GM12878 (cell line): Measurements from ENCODE around the gene HLA-DRA. TPM values are rescaled to one million over a fixed set of nuclear protein-coding genes. Genes with fewer than 3 reads are reported as not detected.

Experiments
- BMI1 ChIP-seq: fragments of 450-650 bp; IDR thresholded peaks from 2 replicates; pipeline ENCODE4 v1.6.1; 2016; ENCODE audit warnings: mild to moderate bottlenecking, moderate library complexity, borderline replicate concordance
- CBFB ChIP-seq: IDR thresholded peaks from 2 replicates; pipeline ENCODE4 v1.6.1; 2016; ENCODE audit warnings: antibody characterized with exemption, low read depth
- CEBPB ChIP-seq, 2 experiments: fragments of 150-350 bp in 1 of 2; IDR thresholded peaks; 2 replicates each; pipeline ENCODE4 v1.6.1; 2012 to 2014; ENCODE audit warnings: low read depth in 2 of 2, low read length in 2 of 2, borderline replicate concordance in 1 of 2, inconsistent platforms in 1 of 2
- GATAD2B ChIP-seq: fragments of 450-650 bp; conservative IDR thresholded peaks from 2 replicates; pipeline ENCODE4 v1.6.1; 2017; ENCODE audit warnings: low read depth, mild to moderate bottlenecking, moderate library complexity
- KAT2A ChIP-seq: conservative IDR thresholded peaks from 2 replicates; pipeline ENCODE4 v1.6.1; 2011; ENCODE audit warnings: low read depth, low read length; ENCODE audit not compliant: control insufficient read depth
- RUNX3 ChIP-seq: IDR thresholded peaks from 2 replicates; pipeline ENCODE4 v1.6.1; 2012; ENCODE audit warnings: low read length, inconsistent platforms
- SMAD5 ChIP-seq: IDR thresholded peaks from 2 replicates; pipeline ENCODE4 v1.6.1; 2016; ENCODE audit warnings: antibody characterized with exemption, low read depth
- SUPT20H ChIP-seq: IDR thresholded peaks from 2 replicates; pipeline ENCODE4 v1.6.1; 2011; ENCODE audit warnings: low read depth, mild to moderate bottlenecking, low read length, moderate library complexity, borderline replicate concordance; ENCODE audit not compliant: control insufficient read depth
- YY1 ChIP-seq: IDR thresholded peaks from 2 replicates; pipeline ENCODE4 v1.6.1; 2011; ENCODE audit warnings: low read depth, mild to moderate bottlenecking, low read length
- ZBTB11 ChIP-seq: fragments of 450-650 bp; formaldehyde crosslinking; IDR thresholded peaks from 2 replicates; pipeline ENCODE4 v1.5.0; 2022; ENCODE audit warnings: mild to moderate bottlenecking, missing genetic modification characterization
- ZNF207 ChIP-seq: fragments of 450-650 bp; IDR thresholded peaks from 2 replicates; pipeline ENCODE4 v1.6.1; 2014; ENCODE audit warnings: antibody characterized with exemption, mild to moderate bottlenecking, borderline replicate concordance
- ZSCAN29 ChIP-seq: fragments of 450-650 bp; IDR thresholded peaks from 2 replicates; pipeline ENCODE4 v1.6.1; 2017; ENCODE audit warnings: mild to moderate bottlenecking, moderate library complexity
- polyA plus RNA-seq, 11 experiments: library from polyadenylated mRNA; depleted of rRNA in 4 of 11; unstranded in 6 of 11; stranded (reverse) in 5 of 11; fragments of >200 nt; fragmentation: Nextera tagmentation in 4 of 11; fragmentation: Illumina TruSeq in 1 of 11; extraction: Ambion mirVana in 4 of 11; extraction: Trizol in 1 of 11; gene quantifications; 1 replicate in 1 of 11; 2 replicates in 10 of 11; pipeline versions ENCODE4 v1.2.1 to v1.2.3, GENCODE V29; 2011 to 2016; ENCODE audit warnings: inconsistent platforms in 2 of 11, missing spikeins in 2 of 11, low read depth in 1 of 11
- total RNA-seq, 4 experiments: library from RNA; depleted of rRNA in 3 of 4; stranded (reverse); fragments of >200 nt in 3 of 4; fragmentation: Illumina TruSeq in 1 of 4; extraction: Trizol in 1 of 4; gene quantifications; 2 replicates each; pipeline versions ENCODE4 v1.2.1 to v1.2.3, GENCODE V29; 2013 to 2021
- TF ChIP-seq, protein P1 (sequence below): fragments of 450-650 bp; IDR thresholded peaks from 2 replicates; pipeline ENCODE4 v1.6.1; 2017; ENCODE audit warnings: mild to moderate bottlenecking, moderate library complexity
- TF ChIP-seq, protein P2 (sequence below): fragments of 450-650 bp; IDR thresholded peaks from 2 replicates; pipeline ENCODE4 v1.6.1; 2016; ENCODE audit warnings: mild to moderate bottlenecking, moderate library complexity, borderline replicate concordance
- TF ChIP-seq, protein P3 (sequence below): fragments of 150-350 bp; IDR thresholded peaks from 2 replicates; pipeline ENCODE4 v1.6.1; 2016; ENCODE audit warnings: low read depth, low read length

HLA-DRA gene
- total and polyA plus RNA-seq, 10 of the 15 experiments (the other 5 are each of a cell fraction or from before 2014, with no cell fraction given): 2,040 to 7,093 (median 2,859) TPM

DNA sequence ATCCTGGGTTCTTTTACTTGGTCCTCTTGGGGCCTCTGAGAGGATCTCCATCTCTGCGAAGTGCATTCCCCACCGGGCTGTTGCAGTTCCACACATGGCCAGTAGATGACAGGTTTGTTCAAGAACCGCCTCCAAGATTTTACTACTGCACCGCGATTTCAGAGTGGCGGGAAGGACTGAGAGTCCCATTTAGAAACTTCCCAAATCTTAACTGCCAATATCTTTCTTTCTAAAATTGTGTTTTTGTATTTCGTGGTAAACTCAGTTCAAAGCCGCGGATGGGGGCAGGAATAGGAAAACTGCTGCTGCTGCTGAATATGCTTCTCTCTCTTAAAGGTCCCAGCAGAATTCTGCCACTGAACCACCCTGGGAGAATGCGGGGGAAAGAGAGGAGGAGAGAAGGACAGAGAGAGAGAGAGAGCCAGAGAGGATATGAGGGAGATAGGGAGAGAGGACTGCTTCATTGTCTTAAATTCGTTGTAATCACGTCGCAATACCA, 24.1 kb upstream of the HLA-DRA start (continued):
- TF ChIP-seq, protein P1, sequence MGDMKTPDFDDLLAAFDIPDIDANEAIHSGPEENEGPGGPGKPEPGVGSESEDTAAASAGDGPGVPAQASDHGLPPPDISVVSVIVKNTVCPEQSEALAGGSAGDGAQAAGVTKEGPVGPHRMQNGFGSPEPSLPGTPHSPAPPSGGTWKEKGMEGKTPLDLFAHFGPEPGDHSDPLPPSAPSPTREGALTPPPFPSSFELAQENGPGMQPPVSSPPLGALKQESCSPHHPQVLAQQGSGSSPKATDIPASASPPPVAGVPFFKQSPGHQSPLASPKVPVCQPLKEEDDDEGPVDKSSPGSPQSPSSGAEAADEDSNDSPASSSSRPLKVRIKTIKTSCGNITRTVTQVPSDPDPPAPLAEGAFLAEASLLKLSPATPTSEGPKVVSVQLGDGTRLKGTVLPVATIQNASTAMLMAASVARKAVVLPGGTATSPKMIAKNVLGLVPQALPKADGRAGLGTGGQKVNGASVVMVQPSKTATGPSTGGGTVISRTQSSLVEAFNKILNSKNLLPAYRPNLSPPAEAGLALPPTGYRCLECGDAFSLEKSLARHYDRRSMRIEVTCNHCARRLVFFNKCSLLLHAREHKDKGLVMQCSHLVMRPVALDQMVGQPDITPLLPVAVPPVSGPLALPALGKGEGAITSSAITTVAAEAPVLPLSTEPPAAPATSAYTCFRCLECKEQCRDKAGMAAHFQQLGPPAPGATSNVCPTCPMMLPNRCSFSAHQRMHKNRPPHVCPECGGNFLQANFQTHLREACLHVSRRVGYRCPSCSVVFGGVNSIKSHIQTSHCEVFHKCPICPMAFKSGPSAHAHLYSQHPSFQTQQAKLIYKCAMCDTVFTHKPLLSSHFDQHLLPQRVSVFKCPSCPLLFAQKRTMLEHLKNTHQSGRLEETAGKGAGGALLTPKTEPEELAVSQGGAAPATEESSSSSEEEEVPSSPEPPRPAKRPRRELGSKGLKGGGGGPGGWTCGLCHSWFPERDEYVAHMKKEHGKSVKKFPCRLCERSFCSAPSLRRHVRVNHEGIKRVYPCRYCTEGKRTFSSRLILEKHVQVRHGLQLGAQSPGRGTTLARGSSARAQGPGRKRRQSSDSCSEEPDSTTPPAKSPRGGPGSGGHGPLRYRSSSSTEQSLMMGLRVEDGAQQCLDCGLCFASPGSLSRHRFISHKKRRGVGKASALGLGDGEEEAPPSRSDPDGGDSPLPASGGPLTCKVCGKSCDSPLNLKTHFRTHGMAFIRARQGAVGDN: no peak
- TF ChIP-seq ZNF207: no peak
- no peak for TF ChIP-seq GATAD2B
- TF ChIP-seq, protein P2, sequence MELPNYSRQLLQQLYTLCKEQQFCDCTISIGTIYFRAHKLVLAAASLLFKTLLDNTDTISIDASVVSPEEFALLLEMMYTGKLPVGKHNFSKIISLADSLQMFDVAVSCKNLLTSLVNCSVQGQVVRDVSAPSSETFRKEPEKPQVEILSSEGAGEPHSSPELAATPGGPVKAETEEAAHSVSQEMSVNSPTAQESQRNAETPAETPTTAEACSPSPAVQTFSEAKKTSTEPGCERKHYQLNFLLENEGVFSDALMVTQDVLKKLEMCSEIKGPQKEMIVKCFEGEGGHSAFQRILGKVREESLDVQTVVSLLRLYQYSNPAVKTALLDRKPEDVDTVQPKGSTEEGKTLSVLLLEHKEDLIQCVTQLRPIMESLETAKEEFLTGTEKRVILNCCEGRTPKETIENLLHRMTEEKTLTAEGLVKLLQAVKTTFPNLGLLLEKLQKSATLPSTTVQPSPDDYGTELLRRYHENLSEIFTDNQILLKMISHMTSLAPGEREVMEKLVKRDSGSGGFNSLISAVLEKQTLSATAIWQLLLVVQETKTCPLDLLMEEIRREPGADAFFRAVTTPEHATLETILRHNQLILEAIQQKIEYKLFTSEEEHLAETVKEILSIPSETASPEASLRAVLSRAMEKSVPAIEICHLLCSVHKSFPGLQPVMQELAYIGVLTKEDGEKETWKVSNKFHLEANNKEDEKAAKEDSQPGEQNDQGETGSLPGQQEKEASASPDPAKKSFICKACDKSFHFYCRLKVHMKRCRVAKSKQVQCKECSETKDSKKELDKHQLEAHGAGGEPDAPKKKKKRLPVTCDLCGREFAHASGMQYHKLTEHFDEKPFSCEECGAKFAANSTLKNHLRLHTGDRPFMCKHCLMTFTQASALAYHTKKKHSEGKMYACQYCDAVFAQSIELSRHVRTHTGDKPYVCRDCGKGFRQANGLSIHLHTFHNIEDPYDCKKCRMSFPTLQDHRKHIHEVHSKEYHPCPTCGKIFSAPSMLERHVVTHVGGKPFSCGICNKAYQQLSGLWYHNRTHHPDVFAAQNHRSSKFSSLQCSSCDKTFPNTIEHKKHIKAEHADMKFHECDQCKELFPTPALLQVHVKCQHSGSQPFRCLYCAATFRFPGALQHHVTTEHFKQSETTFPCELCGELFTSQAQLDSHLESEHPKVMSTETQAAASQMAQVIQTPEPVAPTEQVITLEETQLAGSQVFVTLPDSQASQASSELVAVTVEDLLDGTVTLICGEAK: no peak
- no peak for TF ChIP-seq ZSCAN29
- TF ChIP-seq, protein P3, sequence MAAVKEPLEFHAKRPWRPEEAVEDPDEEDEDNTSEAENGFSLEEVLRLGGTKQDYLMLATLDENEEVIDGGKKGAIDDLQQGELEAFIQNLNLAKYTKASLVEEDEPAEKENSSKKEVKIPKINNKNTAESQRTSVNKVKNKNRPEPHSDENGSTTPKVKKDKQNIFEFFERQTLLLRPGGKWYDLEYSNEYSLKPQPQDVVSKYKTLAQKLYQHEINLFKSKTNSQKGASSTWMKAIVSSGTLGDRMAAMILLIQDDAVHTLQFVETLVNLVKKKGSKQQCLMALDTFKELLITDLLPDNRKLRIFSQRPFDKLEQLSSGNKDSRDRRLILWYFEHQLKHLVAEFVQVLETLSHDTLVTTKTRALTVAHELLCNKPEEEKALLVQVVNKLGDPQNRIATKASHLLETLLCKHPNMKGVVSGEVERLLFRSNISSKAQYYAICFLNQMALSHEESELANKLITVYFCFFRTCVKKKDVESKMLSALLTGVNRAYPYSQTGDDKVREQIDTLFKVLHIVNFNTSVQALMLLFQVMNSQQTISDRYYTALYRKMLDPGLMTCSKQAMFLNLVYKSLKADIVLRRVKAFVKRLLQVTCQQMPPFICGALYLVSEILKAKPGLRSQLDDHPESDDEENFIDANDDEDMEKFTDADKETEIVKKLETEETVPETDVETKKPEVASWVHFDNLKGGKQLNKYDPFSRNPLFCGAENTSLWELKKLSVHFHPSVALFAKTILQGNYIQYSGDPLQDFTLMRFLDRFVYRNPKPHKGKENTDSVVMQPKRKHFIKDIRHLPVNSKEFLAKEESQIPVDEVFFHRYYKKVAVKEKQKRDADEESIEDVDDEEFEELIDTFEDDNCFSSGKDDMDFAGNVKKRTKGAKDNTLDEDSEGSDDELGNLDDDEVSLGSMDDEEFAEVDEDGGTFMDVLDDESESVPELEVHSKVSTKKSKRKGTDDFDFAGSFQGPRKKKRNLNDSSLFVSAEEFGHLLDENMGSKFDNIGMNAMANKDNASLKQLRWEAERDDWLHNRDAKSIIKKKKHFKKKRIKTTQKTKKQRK: no peak
- TF ChIP-seq RUNX3: no peak
- no peak for TF ChIP-seq CBFB
- no peak for TF ChIP-seq ZBTB11
- TF ChIP-seq BMI1: peak; percentile 95
- no peak for TF ChIP-seq KAT2A
- no peak for TF ChIP-seq SUPT20H
- peak; percentile 67 for TF ChIP-seq YY1
- TF ChIP-seq CEBPB (IDR thresholded peaks at IDR 0.05; ENCODE audit: borderline replicate concordance in 1 of 2, low read depth in 2 of 2, low read length in 2 of 2): no peak
- no peak for TF ChIP-seq SMAD5
